ENCODE results near the gene SLC35A1. TPM values are rescaled to one million over a fixed set of nuclear protein-coding genes. Genes with fewer than 3 reads are reported as not detected.

SLC35A1 gene
- total RNA-seq, 1 donor from 2014 or later = 10.9 TPM

Other genes starting within 250 kb of the SLC35A1 start
- 10.9 TPM for gene SMIM8, start 150.4 kb upstream of the SLC35A1 start, total RNA-seq
- not detected for gene GJB7, start 143.7 kb upstream of the SLC35A1 start, total RNA-seq
- gene C6orf163, start 128.2 kb upstream of the SLC35A1 start, total RNA-seq = 1.4 TPM
- 0.11 TPM for gene CFAP206, start 65.0 kb upstream of the SLC35A1 start, total RNA-seq
- 18.3 TPM for gene RARS2, start 117.0 kb downstream of the SLC35A1 start, total RNA-seq
- 18.9 TPM for gene ORC3, start 117.2 kb downstream of the SLC35A1 start, total RNA-seq
- gene AKIRIN2, start 229.3 kb downstream of the SLC35A1 start, total RNA-seq = 36.1 TPM

Measured in Right ventricle myocardium inferior (tissue), 1 donor.